ENCODE results near the gene RALGPS1. TPM values are rescaled to one million over a fixed set of nuclear protein-coding genes. Genes with fewer than 3 reads are reported as not detected.

Gene RALGPS1
- total and polyA plus RNA-seq, 2 of the 8 experiments (the other 6 are each of a cell fraction or from before 2014, with no cell fraction given): 20.0 to 23.5 TPM

- no peaks in the 10 kb centered on the region; the same call in 1 of the 2 replicates for H3K23me2 ChIP-seq (ENCODE audit: low read depth, low read length)
- H2BK15ac ChIP-seq (ENCODE audit: low read length): 0 out of 2 replicates have a peak overlapping the region, but pooled peaks have one; percentile 84
- ChIA-PET POLR2A (ENCODE audit: partially characterized antibody) (no interaction called here), CTCF (ENCODE audit: partially characterized antibody) (interaction anchor here (0.7 to 4.4 kb wide), 5 partner anchors 11 to 587 kb away, joined by 3 to 21 read pairs (median 4); no protein-coding TSS in a partner anchor)
- 84% methylated on average over 11 of the region's 11 CpGs; no CpG with 5 or more reads in 1 of the 2 experiments for WGBS, 2 experiments (ENCODE audit: extremely low coverage in 1 of 2, insufficient coverage in 1 of 2, insufficient read length in 1 of 2, insufficient replicate concordance in 2 of 2, low coverage in 1 of 2, low lambda C conversion rate in 2 of 2, missing lambda C conversion rate in 1 of 2)
- peaks cover 0 to 4% of the 10 kb centered on the region in 2 experiments; a peak in 1 of 4 replicates for H3K79me2 ChIP-seq (ENCODE audit: control insufficient read depth in 1 of 2, insufficient read depth in 2 of 2, low read length in 2 of 2)
- H3K4me3 ChIP-seq (ENCODE audit: extremely low read depth in 1 of 4, insufficient read depth in 2 of 4, low read depth in 3 of 4, low read length in 4 of 4): no peak overlapping the region
- no peak overlapping the region for H3K4me2 ChIP-seq (ENCODE audit: insufficient read depth in 1 of 2, low read depth in 2 of 2, low read length in 2 of 2)
- no peak overlapping the region for H4K91ac ChIP-seq (replicated peaks; ENCODE audit: insufficient read length, low read length)
- H4K5ac ChIP-seq (ENCODE audit: insufficient read length, low read depth, low read length): peak overlapping the region; percentile 5
- no peak overlapping the region for H3K27ac ChIP-seq (ENCODE audit: low read depth, low read length)
- H2AFZ ChIP-seq (ENCODE audit: low read length): no peak overlapping the region
- H2BK120ac ChIP-seq (replicated peaks; ENCODE audit: low read depth, low read length): no peak overlapping the region
- H3K79me1 ChIP-seq (ENCODE audit: low read depth, low read length): peaks cover 8% of the 10 kb centered on the region
- H3K14ac ChIP-seq (ENCODE audit: insufficient read length): no peak overlapping the region
- no peak overlapping the region for H2BK12ac ChIP-seq (ENCODE audit: low read depth, low read length)
- H2BK20ac ChIP-seq (ENCODE audit: low read length): no peak overlapping the region
- no peak overlapping the region for H3K18ac ChIP-seq (ENCODE audit: extremely low read depth, low read length)
- no peak overlapping the region for H3K56ac ChIP-seq (replicated peaks; ENCODE audit: insufficient read length, low read depth, low read length)
- no peak overlapping the region for H3K4ac ChIP-seq (replicated peaks; ENCODE audit: insufficient read length, low read depth, low read length)
- DNase-seq (ENCODE audit: low read depth in 1 of 2, low spot score in 2 of 2) (no peak), FAIRE-seq (no peak)
- 0 out of 2 replicates have a peak overlapping the region, but pooled peaks have one; percentile 57 for H4K8ac ChIP-seq (ENCODE audit: extremely low read depth, insufficient read depth, low read length)
- no peaks in the 10 kb centered on the region for H3K27me3 ChIP-seq (replicated peaks in 1 of 4; ENCODE audit: control insufficient read depth in 3 of 4, extremely low read depth in 1 of 4, insufficient read depth in 3 of 4, low read length in 3 of 4)
- H3K36me3 ChIP-seq (ENCODE audit: control insufficient read depth in 2 of 4, insufficient read depth in 4 of 4, low read length in 3 of 4): no peaks in the 10 kb centered on the region
- no peak overlapping the region for H3K23ac ChIP-seq (ENCODE audit: insufficient read length)
- no peaks in the 10 kb centered on the region for H3K9me3 ChIP-seq (ENCODE audit: insufficient read depth in 2 of 2, low read depth in 1 of 2, low read length in 1 of 2)
- peaks cover 1 to 4% of the 10 kb centered on the region in 2 experiments for H4K20me1 ChIP-seq (replicated peaks in 1 of 2; ENCODE audit: control insufficient read depth in 1 of 2, insufficient read depth in 2 of 2, low read length in 2 of 2)
- H2BK5ac ChIP-seq (ENCODE audit: low read depth, low read length): no peak overlapping the region
- 0 out of 2 replicates have a peak overlapping the region, but pooled peaks have one; percentile 96 for H2AK5ac ChIP-seq (ENCODE audit: low read depth, low read length)
- H3K4me1 ChIP-seq (replicated peaks in 1 of 4; ENCODE audit: control insufficient read depth in 3 of 4, insufficient read depth in 4 of 4, low read length in 3 of 4): no peaks in the 10 kb centered on the region
- H3K9ac ChIP-seq (replicated peaks in 1 of 4; ENCODE audit: extremely low read depth in 1 of 4, low read depth in 3 of 4, low read length in 3 of 4): no peak overlapping the region
- TF ChIP-seq BACH1 (IDR thresholded peaks at IDR 0.05; ENCODE audit: low read length) (no peak), TAF1 (IDR thresholded peaks at IDR 0.05; ENCODE audit: low read depth, low read length) (no peak), SIRT6 (IDR thresholded peaks at IDR 0.05; ENCODE audit: low read length) (no peak), TAF7 (optimal IDR thresholded peaks at IDR 0.05; ENCODE audit: borderline replicate concordance, low read depth, low read length) (no peak), RXRA (IDR thresholded peaks at IDR 0.05; ENCODE audit: insufficient read depth, low read depth, low read length) (no peak), JUND (IDR thresholded peaks at IDR 0.05; ENCODE audit: low read length) (no peak), SAP30 (IDR thresholded peaks at IDR 0.05; ENCODE audit: insufficient read depth, insufficient replicate concordance, low read length) (no peak), EP300 (IDR thresholded peaks at IDR 0.05; ENCODE audit: borderline replicate concordance in 1 of 2, low read depth in 2 of 2, low read length in 2 of 2) (no peak), GABPA (IDR thresholded peaks at IDR 0.05; ENCODE audit: borderline replicate concordance, insufficient read depth, low read length) (no peak), POLR2A (IDR thresholded peaks at IDR 0.05; ENCODE audit: control extremely low read depth in 1 of 2, low read depth in 2 of 2, low read length in 2 of 2) (no peak), RFX5 (IDR thresholded peaks at IDR 0.05; ENCODE audit: borderline replicate concordance, low read depth, low read length) (no peak), SRF (IDR thresholded peaks at IDR 0.05; ENCODE audit: low read depth, low read length) (no peak)
Observed at GRCh38 chr9:126952205-126952977, 37.8 kb downstream of the RALGPS1 start.

Data from H1 (cell line).